Activated CD4-positive, alpha-beta T cell treated with anti-CD3 and anti-CD28 coated beads, Interleukin-2, amount 50 U/mL, for 24 hours (primary cell): ENCODE data around the gene TGIF2LX.
"Not testable (repeated sequence)": the region's sequence is repeated elsewhere in the genome, so short reads cannot be mapped to it uniquely, and the experiment has no call there.

Source experiments
- DNase-seq, 2 donors: peaks; one replicate each; pipeline ENCODE4 v3.0.0-alpha.2; 2020; ENCODE audit warnings: low read depth in 1 of 2, low spot score in 1 of 2

Gene TGIF2LX

DNA sequence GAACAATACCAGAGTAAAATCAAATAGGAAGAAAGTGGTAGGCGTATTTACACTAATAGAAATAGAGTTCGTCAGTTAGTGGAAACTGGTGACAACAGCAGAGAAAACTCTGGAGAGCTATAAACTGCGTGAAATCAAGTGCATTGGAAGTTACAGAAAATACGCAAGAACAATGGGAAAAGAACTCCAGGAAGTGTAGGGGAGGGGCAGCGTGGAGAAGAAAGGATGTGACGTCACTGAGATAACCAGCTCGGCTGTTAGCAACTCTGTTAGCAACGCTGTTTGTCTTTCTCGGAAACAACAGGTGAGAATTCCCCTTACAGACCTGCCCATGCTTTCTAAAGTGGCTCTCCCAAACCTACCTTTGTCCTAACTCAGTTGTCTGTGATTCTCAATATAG, at the start of gene TGIF2LX:
Gene TGIF2LX, plus strand, starts transcription at position 244 of the 400 bp plus-strand sequence. CDS start 178 bp downstream, outside the sequence.
- DNase-seq: not testable (repeated sequence)

DNA sequence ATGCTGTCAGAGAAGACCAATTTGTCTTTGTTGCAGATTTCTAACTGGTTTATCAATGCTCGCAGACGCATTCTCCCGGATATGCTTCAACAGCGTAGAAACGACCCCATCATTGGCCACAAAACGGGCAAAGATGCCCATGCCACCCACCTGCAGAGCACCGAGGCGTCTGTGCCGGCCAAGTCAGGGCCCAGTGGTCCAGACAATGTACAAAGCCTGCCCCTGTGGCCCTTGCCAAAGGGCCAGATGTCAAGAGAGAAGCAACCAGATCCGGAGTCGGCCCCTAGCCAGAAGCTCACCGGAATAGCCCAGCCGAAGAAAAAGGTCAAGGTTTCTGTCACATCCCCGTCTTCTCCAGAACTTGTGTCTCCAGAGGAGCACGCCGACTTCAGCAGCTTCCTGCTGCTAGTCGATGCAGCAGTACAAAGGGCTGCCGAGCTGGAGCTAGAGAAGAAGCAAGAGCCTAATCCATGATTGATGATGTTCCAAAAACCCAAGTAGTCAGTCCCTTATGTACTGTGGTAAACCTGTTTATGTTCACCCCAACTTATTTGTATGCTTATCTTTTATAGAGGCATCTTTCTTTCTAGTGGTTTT, 728 bp downstream of the TGIF2LX start:
- DNase-seq: not testable (repeated sequence)

DNA sequence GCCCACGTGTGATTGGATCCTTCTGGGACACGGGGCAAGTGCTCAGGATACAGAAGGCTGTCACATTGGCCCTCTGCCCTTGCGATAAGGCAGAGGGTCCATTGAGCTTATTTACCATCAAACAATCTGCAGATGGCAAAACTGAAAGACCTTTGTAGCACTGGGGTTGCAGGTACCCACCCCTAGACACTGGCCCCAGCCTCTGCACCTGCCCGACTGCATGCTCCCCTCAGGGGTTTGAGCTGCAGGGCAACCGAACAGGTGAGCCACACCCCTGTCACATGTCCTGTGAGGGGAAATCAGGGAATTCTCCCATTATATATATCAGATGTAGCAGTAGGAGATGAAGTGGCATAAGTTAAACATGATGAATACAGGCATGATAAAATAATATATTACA, 21.4 kb downstream of the TGIF2LX start:
- DNase-seq: not testable (repeated sequence)

DNA sequence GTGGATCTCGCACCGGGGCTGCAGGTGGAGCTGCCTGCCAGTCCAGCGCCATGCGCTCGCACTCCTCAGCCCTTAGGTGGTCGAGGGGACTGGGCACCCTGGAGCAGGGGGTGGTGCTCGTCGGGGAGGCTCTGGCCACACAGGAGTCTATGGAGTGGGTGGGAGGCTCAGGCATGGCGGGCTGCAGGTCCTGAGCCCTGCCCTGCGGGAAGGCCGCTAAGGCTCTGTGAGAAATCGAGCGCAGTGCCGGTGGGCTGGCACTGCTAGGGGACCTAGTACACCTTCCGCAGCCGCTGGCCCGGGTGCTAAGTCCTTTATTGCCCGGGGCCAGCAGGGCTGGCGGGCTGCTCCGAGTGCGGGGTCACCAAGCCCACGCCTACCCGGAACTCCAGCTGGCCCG, 43.9 kb downstream of the TGIF2LX start:
- DNase-seq: not testable (repeated sequence)
